GM23338 (cell line): ENCODE data around the gene ZNRF1. TPM values are rescaled to one million over a fixed set of nuclear protein-coding genes. Genes with fewer than 3 reads are reported as not detected.
"Not testable (repeated sequence)": the region's sequence is repeated elsewhere in the genome, so short reads cannot be mapped to it uniquely, and the experiment has no call there.

ENCODE experiments used
- ATAC-seq: fragments of 200-7000 bp; cut with Tn5 transposase; 3 replicates; pipeline ENCODE4 v1.9.1; 2020
- DNase-seq: peaks from one replicate; pipeline ENCODE4 v3.0.0-alpha.2; 2015; ENCODE audit warnings: low spot score
- H2AFZ ChIP-seq: fragments of 200-600 bp; sonication (generic); 2 replicates; pipeline ENCODE4 v1.8.0; 2016; ENCODE audit warnings: antibody characterized with exemption, mild to moderate bottlenecking, moderate library complexity
- H3F3A ChIP-seq: fragments of 200-600 bp; sonication (generic); replicated peaks from 2 replicates; pipeline ENCODE4 v1.8.0; 2017; ENCODE audit warnings: antibody characterized with exemption, mixed run types, low read depth
- H3K27ac ChIP-seq: fragments of 200-600 bp; sonication (generic); 2 replicates; pipeline ENCODE4 v1.6.1; 2016; ENCODE audit warnings: low read depth
- H3K27me3 ChIP-seq: fragments of 200-600 bp; sonication (generic); 2 replicates; pipeline ENCODE4 v1.8.0; 2016; ENCODE audit warnings: mild to moderate bottlenecking, mixed run types, moderate library complexity; ENCODE audit not compliant: insufficient read depth
- H3K36me3 ChIP-seq: fragments of 200-600 bp; sonication (generic); 2 replicates; pipeline ENCODE4 v1.8.0; 2016; ENCODE audit warnings: mild to moderate bottlenecking; ENCODE audit not compliant: insufficient read depth
- H3K4me1 ChIP-seq: fragments of 200-600 bp; sonication (generic); 2 replicates; pipeline ENCODE4 v1.8.0; 2016; ENCODE audit warnings: mild to moderate bottlenecking, moderate library complexity; ENCODE audit not compliant: insufficient read depth
- H3K4me2 ChIP-seq: fragments of 200-600 bp; sonication (generic); 2 replicates; pipeline ENCODE4 v1.7.1; 2017; ENCODE audit warnings: mixed run types
- H3K4me3 ChIP-seq: fragments of 200-600 bp; sonication (generic); 2 replicates; pipeline ENCODE4 v1.6.1; 2016; ENCODE audit warnings: mixed run types
- H3K79me2 ChIP-seq: fragments of 200-600 bp; sonication (generic); replicated peaks from 2 replicates; pipeline ENCODE4 v1.8.0; 2017; ENCODE audit warnings: mild to moderate bottlenecking; ENCODE audit not compliant: insufficient read depth
- H3K9me2 ChIP-seq: fragments of 200-600 bp; sonication (generic); 2 replicates; pipeline ENCODE4 v1.8.0; 2017; ENCODE audit not compliant: insufficient read depth
- H4K20me1 ChIP-seq: fragments of 200-600 bp; sonication (generic); replicated peaks from 2 replicates; pipeline ENCODE4 v1.8.0; 2017; ENCODE audit warnings: mild to moderate bottlenecking; ENCODE audit not compliant: insufficient read depth
- H3K27ac Mint-ChIP-seq: 2 replicates; pipeline ENCODE4 v1.8.0; 2020; ENCODE audit warnings: inconsistent platforms, mild to moderate bottlenecking, moderate library complexity, mixed read lengths
- H3K27me3 Mint-ChIP-seq: 3 replicates; pipeline ENCODE4 v1.8.0; 2022; ENCODE audit warnings: low read depth, mild to moderate bottlenecking, moderate library complexity, mixed read lengths, inconsistent platforms; ENCODE audit not compliant: insufficient read depth, poor library complexity
- H3K36me3 Mint-ChIP-seq: 3 replicates; pipeline ENCODE4 v1.8.0; 2021; ENCODE audit warnings: low read depth, mild to moderate bottlenecking, inconsistent platforms, moderate library complexity, mixed read lengths
- H3K4me1 Mint-ChIP-seq: 3 replicates; pipeline ENCODE4 v1.8.0; 2020; ENCODE audit warnings: mild to moderate bottlenecking, inconsistent platforms, mixed read lengths
- H3K4me3 Mint-ChIP-seq: 3 replicates; pipeline ENCODE4 v1.8.0; 2021; ENCODE audit warnings: moderate library complexity, mild to moderate bottlenecking, inconsistent platforms, mixed read lengths
- H3K9me3 Mint-ChIP-seq: 3 replicates; pipeline ENCODE4 v1.8.0; 2020; ENCODE audit warnings: moderate library complexity, mild to moderate bottlenecking, inconsistent platforms, mixed read lengths
- CREB1 ChIP-seq: fragments of 250-450 bp; sonication (Bioruptor Pico); IDR thresholded peaks from 2 replicates; pipeline ENCODE4 v1.5.0; 2020; ENCODE audit warnings: low read depth, mild to moderate bottlenecking, moderate library complexity
- CTCF ChIP-seq, 2 experiments: fragments of 200-600 bp in 1 of 2; sonication (generic) in 1 of 2; conservative IDR thresholded peaks; 2 replicates each; pipeline versions ENCODE4 v1.5.1 to v1.6.1; 2016 to 2017; ENCODE audit warnings: antibody characterized with exemption in 2 of 2, low read depth in 2 of 2, mild to moderate bottlenecking in 2 of 2, moderate library complexity in 1 of 2
- ETS1 ChIP-seq: IDR thresholded peaks from 2 replicates; pipeline ENCODE4 v1.6.1; 2016; ENCODE audit warnings: antibody characterized with exemption
- EZH2 ChIP-seq: fragments of 200-600 bp; sonication (generic); IDR thresholded peaks from one replicate; pipeline ENCODE4 v1.8.0; 2017; ENCODE audit warnings: antibody characterized with exemption, mild to moderate bottlenecking, low read depth; ENCODE audit not compliant: unreplicated experiment
- EZH2phosphoT487 ChIP-seq: fragments of 200-600 bp; sonication (generic); IDR thresholded peaks from one replicate; pipeline ENCODE4 v1.8.1; 2018; ENCODE audit warnings: antibody characterized with exemption; ENCODE audit not compliant: unreplicated experiment
- JUNB ChIP-seq: IDR thresholded peaks from one replicate; pipeline ENCODE4 v1.6.1; 2016; ENCODE audit warnings: antibody characterized with exemption; ENCODE audit not compliant: unreplicated experiment
- POLR2AphosphoS5 ChIP-seq: IDR thresholded peaks from 2 replicates; pipeline ENCODE4 v1.6.1; 2016; ENCODE audit warnings: antibody characterized with exemption, low read depth
- REST ChIP-seq: IDR thresholded peaks from one replicate; pipeline ENCODE4 v1.6.1; 2018; ENCODE audit warnings: antibody characterized with exemption; ENCODE audit not compliant: unreplicated experiment
- STAT1 ChIP-seq: IDR thresholded peaks from one replicate; pipeline ENCODE4 v1.6.1; 2016; ENCODE audit warnings: antibody characterized with exemption; ENCODE audit not compliant: unreplicated experiment
- ZNF114 ChIP-seq: fragments of 250-450 bp; sonication (Bioruptor Pico); IDR thresholded peaks from 2 replicates; pipeline ENCODE4 v1.5.0; 2020; ENCODE audit warnings: mild to moderate bottlenecking, moderate library complexity
- ZNF331 ChIP-seq: fragments of 250-450 bp; sonication (Bioruptor Pico); IDR thresholded peaks from 2 replicates; pipeline ENCODE4 v1.5.0; 2020; ENCODE audit warnings: low read depth, mild to moderate bottlenecking, moderate library complexity
- polyA plus RNA-seq: library from polyadenylated mRNA; unstranded; fragments of >200 nt; fragmentation: Nextera tagmentation; extraction: Ambion mirVana; gene quantifications from 2 replicates; pipeline ENCODE4 v1.2.1, GENCODE V29; 2016
- total RNA-seq: library from RNA; depleted of rRNA; stranded (reverse); fragments of >200 nt; shearing (Covaris generic); gene quantifications from 2 replicates; pipeline ENCODE4 v1.2.3, GENCODE V29; 2014

ZNRF1 gene
- total and polyA plus RNA-seq, 2 experiments from 2014 or later = 22.4 to 42.1 TPM

GRCh38 chr16:75012380-75013081 is 13.7 kb downstream of the ZNRF1 start:
- H3K9me3 Mint-ChIP-seq = no peaks in the 10 kb centered on the region
- no peaks in the 10 kb centered on the region for H3K36me3 ChIP-seq
- no peaks in the 10 kb centered on the region for H3K9me2 ChIP-seq
- peak overlapping the region; percentile 42 for H3K4me2 ChIP-seq
- no peak overlapping the region for H3K27ac Mint-ChIP-seq
- peaks cover 20% of the 10 kb centered on the region for H3K4me1 Mint-ChIP-seq
- H4K20me1 ChIP-seq = peaks cover 44% of the 10 kb centered on the region
- H3F3A ChIP-seq = peaks cover 9% of the 10 kb centered on the region; the same call in 1 of the 2 replicates
- H3K79me2 ChIP-seq = peaks cover 100% of the 10 kb centered on the region
- peaks cover 19% of the 10 kb centered on the region for H3K4me1 ChIP-seq
- H3K27ac ChIP-seq = peak overlapping the region; percentile 51; the same call in 1 of the 2 replicates
- H2AFZ ChIP-seq = no peak overlapping the region
- H3K36me3 Mint-ChIP-seq = peaks cover 7% of the 10 kb centered on the region; the same call in 2 of the 3 replicates
- no peak for DNase-seq
- no peak overlapping the region for H3K4me3 ChIP-seq
- TF ChIP-seq STAT1 = no peak
- TF ChIP-seq EZH2 = no peak
- no peak for TF ChIP-seq JUNB
- no peak for TF ChIP-seq CREB1
- no peak for TF ChIP-seq ZNF331
- TF ChIP-seq POLR2AphosphoS5 = no peak
- no peak for TF ChIP-seq REST
- TF ChIP-seq ZNF114 (CRISPR knock-in tag) = no peak
- no peak for TF ChIP-seq CTCF (conservative IDR thresholded peaks at IDR 0.05; ENCODE audit: low read depth in 2 of 2)
- no peak for TF ChIP-seq EZH2phosphoT487
- no peak for TF ChIP-seq ETS1
- H3K27me3 Mint-ChIP-seq = peaks cover under 1% of the 10 kb centered on the region
- H3K4me3 Mint-ChIP-seq = no peak overlapping the region
- no peaks in the 10 kb centered on the region for H3K27me3 ChIP-seq
- ATAC-seq = no peak

- not testable (repeated sequence) for DNase-seq, H3K36me3 Mint-ChIP-seq, H3K4me2 ChIP-seq, H3K27me3 ChIP-seq, H3F3A ChIP-seq, H3K27ac ChIP-seq, H3K4me3 Mint-ChIP-seq, H3K9me3 Mint-ChIP-seq, ATAC-seq, H2AFZ ChIP-seq, H3K27me3 Mint-ChIP-seq, H3K4me3 ChIP-seq, H3K27ac Mint-ChIP-seq, H3K36me3 ChIP-seq, H3K9me2 ChIP-seq
- peaks cover 19% of the 10 kb centered on the region for H3K4me1 ChIP-seq
- peaks cover 22% of the 10 kb centered on the region for H3K4me1 Mint-ChIP-seq
- peaks cover 100% of the 10 kb centered on the region for H3K79me2 ChIP-seq
- H4K20me1 ChIP-seq = peaks cover 44% of the 10 kb centered on the region
Measured at GRCh38 chr16:75013123-75013522, 14.3 kb downstream of the ZNRF1 start.
